HL-60/S4 treated with phorbol 12-myristate 13-acetate at 8.2 ng/mL for 4 days and 3 days (cell line): Measurements from ENCODE around the gene INSR.

ENCODE experiments used
- in situ Hi-C: fragments of 300-500 bp; cut with MboI; formaldehyde crosslinking; loops from 2 replicates; pipeline ENCODE4 v1.15.0; 2022; ENCODE audit warnings: low sequenced_read_pairs

The INSR gene

DNA sequence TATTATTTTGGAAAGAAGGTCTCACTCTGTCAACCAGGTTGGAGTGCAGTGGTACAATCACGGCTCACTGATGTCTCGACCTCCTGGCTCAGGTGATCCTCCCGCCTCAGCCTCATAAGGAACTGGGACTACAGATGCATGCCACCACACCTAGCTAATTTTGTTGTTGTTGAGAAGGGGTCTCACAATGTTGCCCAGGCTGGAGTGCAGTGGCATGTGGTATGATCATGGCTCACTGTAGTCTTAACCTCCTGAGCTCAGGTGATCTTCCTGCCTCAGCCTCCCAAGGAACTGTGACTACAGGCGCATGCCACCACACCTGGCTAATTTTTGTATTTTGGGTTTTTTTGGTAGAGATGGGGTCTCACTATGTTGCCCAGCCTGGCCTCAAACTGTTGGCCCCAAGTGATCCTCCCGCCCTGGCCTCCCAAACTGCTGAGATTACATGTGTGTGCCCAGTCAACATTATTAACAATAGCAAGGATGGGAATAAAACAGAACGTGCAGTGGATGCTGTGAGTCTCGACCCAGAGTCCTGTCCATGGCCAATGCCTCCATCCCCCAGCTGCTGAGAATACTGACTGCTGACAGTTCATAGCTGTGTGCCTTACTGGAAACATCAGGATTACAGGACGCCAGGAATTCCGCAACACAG, 230.3 kb downstream of the INSR start:
- in situ Hi-C loops = no loop called here

DNA sequence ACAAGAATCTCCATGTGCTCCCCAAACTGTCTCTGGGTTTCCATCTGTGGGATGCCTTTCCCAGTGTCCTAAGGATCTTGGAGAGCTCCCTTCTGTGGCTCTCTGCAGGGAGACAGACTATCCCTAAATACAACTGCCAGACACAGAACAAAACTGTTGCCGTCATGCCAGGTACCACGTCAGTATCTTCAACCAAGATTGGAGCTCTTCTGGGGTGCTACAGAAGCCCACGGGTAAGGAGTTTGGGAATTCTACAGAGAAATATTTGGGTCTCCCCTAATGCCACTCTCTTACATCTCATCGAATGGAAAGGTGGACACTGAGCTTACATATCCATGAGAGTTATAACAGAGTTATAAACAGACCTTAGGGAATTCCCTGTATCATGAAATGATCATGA, 230.9 kb downstream of the INSR start:
- in situ Hi-C loops = no loop called here
